Peyer's patch (tissue), 4 donors: ENCODE measurements around the gene TFCP2. TPM values are rescaled to one million over a fixed set of nuclear protein-coding genes. Genes with fewer than 3 reads are reported as not detected.

Source experiments
- DNase-seq, 3 donors: peaks; one replicate each; pipeline ENCODE4 v3.0.0-alpha.2; 2017 to 2019
- H3K27ac ChIP-seq, 4 donors: fragments of 200-600 bp; sonication (generic); one replicate each; pipeline ENCODE4 v1.5.1; 2016 to 2019
- H3K27me3 ChIP-seq, 2 donors: fragments of 200-600 bp; sonication (generic); one replicate each; pipeline ENCODE4 v1.5.1; 2019
- H3K36me3 ChIP-seq, 3 donors: fragments of 200-600 bp; sonication (generic); one replicate each; pipeline ENCODE4 v1.5.1; 2016 to 2019
- H3K4me1 ChIP-seq, 4 donors: fragments of 200-600 bp; sonication (generic); one replicate each; pipeline ENCODE4 v1.5.1; 2016 to 2019
- H3K4me3 ChIP-seq, 4 donors: fragments of 200-600 bp; sonication (generic); 1 replicate in 3 of 4; 2 replicates in 1 of 4; pipeline ENCODE4 v1.5.1; 2016 to 2019; ENCODE audit warnings: mild to moderate bottlenecking in 1 of 4
- H3K9me3 ChIP-seq, 4 donors: fragments of 200-600 bp; sonication (generic); one replicate each; pipeline ENCODE4 v1.5.1; 2016 to 2019; ENCODE audit warnings: mild to moderate bottlenecking in 1 of 4
- CTCF ChIP-seq, 6 experiments: fragments of 450-650 bp in 4 of 6; fragments of 200-600 bp in 2 of 6; sonication (generic) in 1 of 6; IDR thresholded peaks; one replicate each; pipeline ENCODE4 v1.5.1; 2017 to 2019; ENCODE audit warnings: antibody characterized with exemption in 6 of 6, mild to moderate bottlenecking in 3 of 6, moderate library complexity in 1 of 6
- POLR2A ChIP-seq, 2 donors: fragments of 450-650 bp; IDR thresholded peaks; one replicate each; pipeline ENCODE4 v1.5.1; 2017; ENCODE audit warnings: antibody characterized with exemption in 2 of 2, mild to moderate bottlenecking in 2 of 2, moderate library complexity in 2 of 2
- total RNA-seq, 4 donors: library from RNA; depleted of rRNA; stranded (reverse); fragments of >200 nt; gene quantifications; one replicate each; pipeline ENCODE4 v1.1.0, GENCODE V29; 2016

Gene TFCP2
- total RNA-seq, 4 donors from 2014 or later, result 14.9 to 35.5 (median 19.4) TPM

- DNase-seq, result peak in 2 of 3 donors; percentile 31 to 53
- Histone ChIP-seq H3K27me3 (no peaks in the 10 kb centered on the region), H3K4me3 (no peak overlapping the region), H3K4me1 (peaks cover 0 to 7% (median 0%) of the 10 kb centered on the region in 4 donors), H3K27ac (peak overlapping the region in 1 of 4 donors; percentile 11), H3K36me3 (peaks cover 0 to 8% (median 0%) of the 10 kb centered on the region in 3 donors), H3K9me3 (no peaks in the 10 kb centered on the region)
- TF ChIP-seq CTCF (IDR thresholded peaks at IDR 0.05) (no peak), POLR2A (IDR thresholded peaks at IDR 0.05) (no peak)
Measured at GRCh38 chr12:51188359-51189051, 15.6 kb upstream of the TFCP2 start.

GRCh38 chr12:51187370-51187987 lies 14.5 kb upstream of the TFCP2 start:
- Histone ChIP-seq H3K4me3 (no peak overlapping the region), H3K9me3 (no peaks in the 10 kb centered on the region), H3K36me3 (peaks cover 0 to 8% (median 0%) of the 10 kb centered on the region in 3 donors), H3K27ac (no peak overlapping the region), H3K4me1 (peaks cover 0 to 7% (median 0%) of the 10 kb centered on the region in 4 donors), H3K27me3 (no peaks in the 10 kb centered on the region)
- DNase-seq, result no peak
- no peak for TF ChIP-seq POLR2A (IDR thresholded peaks at IDR 0.05)
- no peak for TF ChIP-seq CTCF (IDR thresholded peaks at IDR 0.05)

- H3K4me1 ChIP-seq, result peaks cover 0 to 7% (median 0%) of the 10 kb centered on the region in 4 donors
- TF ChIP-seq CTCF (IDR thresholded peaks at IDR 0.05) (no peak), POLR2A (IDR thresholded peaks at IDR 0.05) (no peak)
- DNase-seq, result no peak
- no peak overlapping the region for H3K4me3 ChIP-seq
- H3K36me3 ChIP-seq, result peaks cover 0 to 8% (median 0%) of the 10 kb centered on the region in 3 donors
- no peaks in the 10 kb centered on the region for H3K27me3 ChIP-seq
- no peaks in the 10 kb centered on the region for H3K9me3 ChIP-seq
- no peak overlapping the region for H3K27ac ChIP-seq
Measured at GRCh38 chr12:51186465-51187085, 13.6 kb upstream of the TFCP2 start.

- peaks cover 0 to 7% (median 0%) of the 10 kb centered on the region in 4 donors for H3K4me1 ChIP-seq
- no peaks in the 10 kb centered on the region for H3K9me3 ChIP-seq
- no peak overlapping the region for H3K27ac ChIP-seq
- no peak overlapping the region for H3K4me3 ChIP-seq
- H3K27me3 ChIP-seq, result no peaks in the 10 kb centered on the region
- peaks cover 0 to 5% (median 0%) of the 10 kb centered on the region in 3 donors for H3K36me3 ChIP-seq
- no peak for TF ChIP-seq POLR2A (IDR thresholded peaks at IDR 0.05)
- no peak for TF ChIP-seq CTCF (IDR thresholded peaks at IDR 0.05)
- DNase-seq, result no peak
Measured at GRCh38 chr12:51185171-51185717, 12.3 kb upstream of the TFCP2 start.

- no peaks in the 10 kb centered on the region for H3K9me3 ChIP-seq
- H3K36me3 ChIP-seq, result no peaks in the 10 kb centered on the region
- H3K4me1 ChIP-seq, result peaks cover 0 to 7% (median 0%) of the 10 kb centered on the region in 4 donors
- H3K4me3 ChIP-seq, result no peak overlapping the region
- no peaks in the 10 kb centered on the region for H3K27me3 ChIP-seq
- TF ChIP-seq CTCF (IDR thresholded peaks at IDR 0.05) (no peak), POLR2A (IDR thresholded peaks at IDR 0.05) (no peak)
- DNase-seq, result no peak
- H3K27ac ChIP-seq, result no peak overlapping the region
Measured at GRCh38 chr12:51183816-51184215, 10.9 kb upstream of the TFCP2 start.
